Measurements from ENCODE around the gene ENAM. TPM values are rescaled to one million over a fixed set of nuclear protein-coding genes. Genes with fewer than 3 reads are reported as not detected.

Gene ENAM
- total and polyA plus RNA-seq, 2 donors (not counting 3 experiments of a cell fraction or from before 2014, with no cell fraction given): 0.07 TPM; not detected in 1

- dilution Hi-C loops (cut with MboI; ENCODE audit: extremely low pct_ligation_motif_present, low sequenced_read_pairs) (no loop called here), intact Hi-C loops (cut with micrococcal nuclease) (no loop called here)
- Histone ChIP-seq H2AFZ (ENCODE audit: low read depth, low read length) (no peak overlapping the region), H3K27me3 (ENCODE audit: control insufficient read depth in 2 of 2, insufficient read depth in 2 of 2, low read length in 2 of 2) (peaks cover 0 to 2% of the 10 kb centered on the region in 2 experiments), H3K4me1 (ENCODE audit: control insufficient read depth, extremely low read depth, insufficient read depth, low read length) (no peaks in the 10 kb centered on the region), H3K4me3 (replicated peaks in 1 of 3; ENCODE audit: insufficient read depth in 1 of 3, low read depth in 1 of 3, low read length in 3 of 3) (no peak overlapping the region), H3K4me2 (ENCODE audit: insufficient read depth, low read length) (no peak overlapping the region), H3K9me3 (replicated peaks; ENCODE audit: control insufficient read depth, insufficient read depth, low read length) (no peaks in the 10 kb centered on the region), H3K36me3 (ENCODE audit: control insufficient read depth in 2 of 2, extremely low read depth in 1 of 2, insufficient read depth in 2 of 2, low read length in 2 of 2) (no peaks in the 10 kb centered on the region), H3K9ac (replicated peaks; ENCODE audit: extremely low read depth, insufficient read depth, low read length) (no peak overlapping the region), H3K9me1 (replicated peaks; ENCODE audit: control insufficient read depth, extremely low read depth, insufficient read depth, low read length) (no peaks in the 10 kb centered on the region), H4K20me1 (replicated peaks; ENCODE audit: control insufficient read depth, extremely low read depth, insufficient read depth, low read length) (no peaks in the 10 kb centered on the region), H3K79me2 (ENCODE audit: control insufficient read depth, insufficient read depth, low read length) (no peaks in the 10 kb centered on the region), H3K27ac (ENCODE audit: insufficient read depth, low read depth, low read length) (no peak overlapping the region)
- ChIA-PET POLR2A (no interaction called here), CTCF (interaction anchor here (1.1 to 1.4 kb wide), 2 partner anchors 25 to 331 kb away, joined by 5 to 6 read pairs; no protein-coding TSS in a partner anchor)
- FAIRE-seq (no peak), DNase-seq (ENCODE audit: low read depth, low spot score) (no peak)
- BruUV-seq (replicated peaks): no TSS peak
- TF ChIP-seq MYC (IDR thresholded peaks at IDR 0.05; ENCODE audit: low read depth, low read length) (no peak), GATA2 (IDR thresholded peaks at IDR 0.05; ENCODE audit: insufficient read depth, insufficient read length, low read depth, low read length) (no peak), JUN (IDR thresholded peaks at IDR 0.05; ENCODE audit: borderline replicate concordance, insufficient read depth, insufficient read length, low read depth) (no peak), EZH2 (IDR thresholded peaks at IDR 0.05; ENCODE audit: borderline replicate concordance, low read depth, low read length, severe bottlenecking) (no peak), POLR2A (IDR thresholded peaks at IDR 0.05; ENCODE audit: low read depth, low read length) (no peak), CTCF (IDR thresholded peaks at IDR 0.05; ENCODE audit: extremely low read depth in 1 of 2, insufficient read depth in 1 of 2, low read depth in 1 of 2, low read length in 2 of 2) (no peak), POLR2AphosphoS5 (IDR thresholded peaks at IDR 0.05; ENCODE audit: insufficient read depth, low read depth, low read length) (no peak), MAX (IDR thresholded peaks at IDR 0.05; ENCODE audit: insufficient read depth, insufficient read length) (no peak)
These were observed 49.9 kb downstream of the ENAM start for GRCh38 chr4:70678383-70678999.

All from endothelial cell of umbilical vein (primary cell).